Naive thymus-derived CD4-positive, alpha-beta T cell (primary cell): ENCODE results near the gene FSD1. TPM values are rescaled to one million over a fixed set of nuclear protein-coding genes. Genes with fewer than 3 reads are reported as not detected.

Source experiments
- ATAC-seq: fragments of 150-1000 bp; cut with Tn5 transposase; 2 replicates; pipeline ENCODE4 v1.10.0; 2021; ENCODE audit warnings: mild to moderate bottlenecking, moderate library complexity
- CTCF ChIA-PET: fragments of 350-600 bp; sonication (Branson Sonifier 250); formaldehyde crosslinking; loops from one replicate; lab custom pipeline; 2021; ENCODE audit warnings: antibody characterized with exemption; lab: Charles Lee
- POLR2A ChIA-PET: fragments of 350-600 bp; sonication (Branson Sonifier 250); formaldehyde crosslinking; loops from one replicate; lab custom pipeline; 2021; ENCODE audit warnings: antibody characterized with exemption, inconsistent platforms; lab: Charles Lee
- DNase-seq, 9 donors: peaks; one replicate each; pipeline versions ENCODE4 v3.0.0 to v3.0.0-alpha.2; 2020 to 2022; ENCODE audit warnings: mixed read lengths in 1 of 9
- H3K27ac ChIP-seq: one replicate; pipeline ENCODE4 v1.7.0; 2013; ENCODE audit warnings: mild to moderate bottlenecking, low read depth, low read length, moderate library complexity
- H3K27me3 ChIP-seq, 2 donors: one replicate each; pipeline ENCODE4 v1.7.0; 2013; ENCODE audit warnings: low read length in 2 of 2, mild to moderate bottlenecking in 2 of 2, moderate library complexity in 2 of 2; ENCODE audit not compliant: control insufficient read depth in 2 of 2, insufficient read depth in 2 of 2
- H3K36me3 ChIP-seq, 3 experiments: 1 replicate in 2 of 3; 2 replicates in 1 of 3; pipeline ENCODE4 v1.7.0; 2013; ENCODE audit warnings: low read length in 3 of 3, mild to moderate bottlenecking in 3 of 3, moderate library complexity in 1 of 3; ENCODE audit not compliant: insufficient read depth in 3 of 3, control insufficient read depth in 2 of 3
- H3K4me1 ChIP-seq, 2 donors: one replicate each; pipeline ENCODE4 v1.7.0; 2013; ENCODE audit warnings: low read length in 2 of 2, mild to moderate bottlenecking in 2 of 2, moderate library complexity in 1 of 2; ENCODE audit not compliant: control insufficient read depth in 2 of 2, insufficient read depth in 2 of 2
- H3K4me3 ChIP-seq: 2 replicates; pipeline ENCODE4 v1.7.0; 2013; ENCODE audit warnings: mild to moderate bottlenecking, low read length
- H3K9me3 ChIP-seq, 3 experiments: 1 replicate in 2 of 3; 2 replicates in 1 of 3; pipeline ENCODE4 v1.7.0; 2013; ENCODE audit warnings: low read length in 3 of 3; ENCODE audit not compliant: control insufficient read depth in 2 of 3
- H3K27ac Mint-ChIP-seq, 9 donors: one replicate each; pipeline ENCODE4 v1.8.0; 2020 to 2022; ENCODE audit warnings: mixed read lengths in 9 of 9, mild to moderate bottlenecking in 8 of 9, moderate library complexity in 5 of 9, inconsistent platforms in 2 of 9
- H3K27me3 Mint-ChIP-seq, 5 donors: one replicate each; pipeline ENCODE4 v1.8.0; 2021 to 2022; ENCODE audit warnings: mixed read lengths in 5 of 5, mild to moderate bottlenecking in 1 of 5
- H3K36me3 Mint-ChIP-seq, 5 donors: one replicate each; pipeline ENCODE4 v1.8.0; 2020 to 2022; ENCODE audit warnings: mixed read lengths in 5 of 5, mild to moderate bottlenecking in 3 of 5, inconsistent platforms in 1 of 5
- H3K4me1 Mint-ChIP-seq, 7 donors: one replicate each; pipeline ENCODE4 v1.8.0; 2020 to 2022; ENCODE audit warnings: mixed read lengths in 7 of 7, mild to moderate bottlenecking in 3 of 7, inconsistent platforms in 1 of 7
- H3K4me3 Mint-ChIP-seq, 10 donors: one replicate each; pipeline ENCODE4 v1.8.0; 2020 to 2022; ENCODE audit warnings: mild to moderate bottlenecking in 10 of 10, mixed read lengths in 10 of 10, moderate library complexity in 6 of 10, inconsistent platforms in 2 of 10
- H3K9me3 Mint-ChIP-seq, 11 donors: one replicate each; pipeline ENCODE4 v1.8.0; 2020 to 2022; ENCODE audit warnings: mixed read lengths in 11 of 11, mild to moderate bottlenecking in 4 of 11, inconsistent platforms in 1 of 11, moderate library complexity in 1 of 11
- intact Hi-C, 2 donors: fragments of 100-400 bp; cut with micrococcal nuclease; formaldehyde crosslinking; loops; one replicate each; pipeline ENCODE4 v1.15.1; 2023
- polyA plus RNA-seq, 2 donors: library from polyadenylated mRNA; unstranded; fragments of 300-500 nt; fragmentation: Illumina TruSeq; gene quantifications; one replicate each; pipeline ENCODE4 v1.2.3, GENCODE V29; 2021
- total RNA-seq, 6 experiments: library from RNA in 5 of 6; stranded (reverse) in 5 of 6; gene quantifications; 1 replicate in 5 of 6; 2 replicates in 1 of 6; pipeline ENCODE4 v1.2.3 and lab custom pipeline; 2021 to 2026

FSD1 gene
- total and polyA plus RNA-seq, 7 experiments from 2014 or later = 0.95 to 18.9 (median 2.3) TPM

DNA sequence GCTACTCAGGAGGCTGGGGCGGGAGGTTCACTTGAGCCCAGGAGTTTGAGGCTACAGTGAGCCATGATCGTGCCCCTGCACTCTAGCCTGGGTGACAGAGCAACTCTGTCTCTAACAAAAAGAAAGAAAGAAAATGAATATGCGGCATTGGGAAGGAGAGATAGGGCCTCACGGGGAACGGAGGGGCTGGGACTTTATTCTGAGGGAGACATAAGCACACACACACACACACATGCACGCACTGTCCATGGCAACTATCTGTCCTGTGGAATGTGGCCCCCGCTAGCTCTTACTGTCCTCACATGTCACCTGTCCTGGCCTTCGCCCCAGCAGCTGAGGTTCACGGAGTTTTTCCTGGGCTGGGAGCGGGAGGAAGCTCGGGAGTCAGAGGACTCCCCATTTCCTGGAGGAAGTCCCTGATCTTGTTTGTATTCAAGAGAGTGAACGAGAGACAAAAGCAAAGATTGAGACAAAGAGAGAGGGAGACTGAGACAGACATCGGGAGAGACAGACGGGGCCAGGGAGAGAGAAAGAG lies 33.6 kb downstream of the FSD1 start:
- DNase-seq = peak in 2 of 9 donors; percentile 11 to 28

GRCh38 chr19:4338441-4339355 lies 34.3 kb downstream of the FSD1 start, which contains the start of gene STAP2:
Gene STAP2 (minus strand): TSS chr19:4338827. CDS start chr19:4338753, 74 bp downstream.
- peak within 1 kb of the TSS; percentile 60 for H3K27ac ChIP-seq
- intact Hi-C loops = loop anchor here in 1 of 2 donors (1.0 kb wide), 1 partner anchor 10 kb away; no protein-coding TSS in a partner anchor
- H3K36me3 ChIP-seq = no peaks in the 10 kb centered on the region
- no peaks in the 10 kb centered on the region for H3K9me3 ChIP-seq
- ChIA-PET CTCF (interaction anchor here (0.6 to 1.2 kb wide), 4 partner anchors 9 to 72 kb away, joined by 3 to 8 read pairs (median 4); no protein-coding TSS in a partner anchor), POLR2A (interaction anchor here (0.7 to 3.2 kb wide), 5 partner anchors 11 to 47 kb away, joined by 3 to 16 read pairs (median 4); partner anchors contain the start of gene TMIGD2)
- Mint-ChIP-seq H3K4me1 (peaks cover 14 to 36% (median 28%) of the 10 kb centered on the region in 7 donors), H3K27ac (peak within 1 kb of the TSS; percentile 90 to 96 (median 93)), H3K36me3 (peaks cover 0 to 14% (median 0%) of the 10 kb centered on the region in 5 donors), H3K4me3 (peak within 1 kb of the TSS; percentile 86 to 99 (median 92)), H3K27me3 (peaks cover 0 to 2% (median 0%) of the 10 kb centered on the region in 5 donors), H3K9me3 (peaks cover 0 to 15% (median 4%) of the 10 kb centered on the region in 11 donors)
- H3K27me3 ChIP-seq = no peaks in the 10 kb centered on the region
- DNase-seq = peak in 3 of 9 donors; percentile 17 to 28 (median 17)
- no peak for ATAC-seq
- H3K4me1 ChIP-seq = peaks cover 0 to 14% of the 10 kb centered on the region in 2 donors
- peak within 1 kb of the TSS; percentile 61 for H3K4me3 ChIP-seq

More for the DNA sequence above, 33.6 kb downstream of the FSD1 start:
- Histone ChIP-seq H3K27me3 (no peaks in the 10 kb centered on the region), H3K4me1 (peaks cover 0 to 14% of the 10 kb centered on the region in 2 donors), H3K36me3 (no peaks in the 10 kb centered on the region), H3K9me3 (no peaks in the 10 kb centered on the region), H3K27ac (peak overlapping the region; percentile 60), H3K4me3 (peak overlapping the region; percentile 61)
- POLR2A ChIA-PET = interaction anchor here (0.7 to 3.2 kb wide), 6 partner anchors 10 to 47 kb away, joined by 3 to 16 read pairs (median 4); partner anchors contain the start of gene TMIGD2
- Mint-ChIP-seq H3K27me3 (peaks cover 0 to 2% (median 0%) of the 10 kb centered on the region in 5 donors), H3K36me3 (peaks cover 0 to 14% (median 0%) of the 10 kb centered on the region in 5 donors), H3K4me3 (peak overlapping the region; percentile 86 to 99 (median 92)), H3K27ac (peak overlapping the region; percentile 87 to 96 (median 93)), H3K9me3 (peaks cover 0 to 15% (median 4%) of the 10 kb centered on the region in 11 donors), H3K4me1 (peaks cover 14 to 35% (median 28%) of the 10 kb centered on the region in 7 donors)
- intact Hi-C loops = loop anchor here in 1 of 2 donors (1.0 kb wide), 1 partner anchor 10 kb away; no protein-coding TSS in a partner anchor
- CTCF ChIA-PET = interaction anchor here (1.2 kb wide), 1 partner anchor 31 kb away, joined by 3 read pairs; no protein-coding TSS in a partner anchor
- no peak for ATAC-seq

DNA sequence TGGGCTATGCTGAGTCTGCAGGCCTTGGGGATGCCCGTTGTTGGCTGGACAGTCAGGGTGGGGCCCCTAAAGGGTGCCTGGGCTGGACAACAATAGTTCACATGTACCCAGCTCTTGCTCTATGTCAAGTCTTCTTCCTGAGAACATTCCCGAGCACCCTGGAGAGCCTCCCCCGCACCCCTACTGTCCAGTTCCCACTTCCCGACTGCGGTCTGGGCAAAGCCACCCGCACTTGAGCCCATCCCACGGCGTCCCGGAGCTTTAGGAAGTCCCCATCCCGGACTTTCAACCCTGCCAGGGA lies 37.9 kb downstream of the FSD1 start:
- Mint-ChIP-seq H3K27me3 (peaks cover 0 to 2% (median 0%) of the 10 kb centered on the region in 5 donors), H3K9me3 (peaks cover 0 to 4% (median 0%) of the 10 kb centered on the region in 11 donors), H3K4me3 (peak overlapping the region; percentile 88 to 95 (median 92)), H3K36me3 (peaks cover 0 to 4% (median 3%) of the 10 kb centered on the region in 5 donors), H3K27ac (peak overlapping the region; percentile 86 to 97 (median 94)), H3K4me1 (peaks cover 21 to 48% (median 32%) of the 10 kb centered on the region in 7 donors)
- Histone ChIP-seq H3K27ac (peak overlapping the region; percentile 81), H3K27me3 (no peaks in the 10 kb centered on the region), H3K36me3 (peaks cover 0 to 5% (median 0%) of the 10 kb centered on the region in 3 experiments), H3K4me3 (peak overlapping the region; percentile 100), H3K9me3 (no peaks in the 10 kb centered on the region), H3K4me1 (peaks cover 8 to 21% of the 10 kb centered on the region in 2 donors)
- DNase-seq (no peak), ATAC-seq (no peak)
- ChIA-PET POLR2A (interaction anchor here (0.8 to 4.9 kb wide), 16 partner anchors 9 to 579 kb away, joined by 3 to 29 read pairs (median 6); partner anchors contain the start of genes CHAF1A, FSD1, HDGFL2 and SH3GL1), CTCF (interaction anchor here (1.0 to 2.4 kb wide), 4 partner anchors 10 to 95 kb away, joined by 3 to 8 read pairs (median 6); partner anchors contain the start of gene YJU2)
- intact Hi-C loops = loop anchor here (1.0 to 5.0 kb wide), 8 partner anchors 14 to 1340 kb away; partner anchors contain the start of genes ANKRD24 (in 1 of the 2), FSD1 (in 1 of the 2), HSD11B1L (in 1 of the 2) and MICOS13 (in 1 of the 2)

- POLR2A ChIA-PET = interaction anchor here (0.8 to 4.9 kb wide), 20 partner anchors 9 to 580 kb away, joined by 3 to 29 read pairs (median 6); partner anchors contain the start of genes CHAF1A, FSD1, HDGFL2 and SH3GL1
- H3K36me3 Mint-ChIP-seq = peaks cover 0 to 4% (median 3%) of the 10 kb centered on the region in 5 donors
- intact Hi-C loops = loop anchor here (1.0 to 5.0 kb wide), 13 partner anchors 14 to 1340 kb away; partner anchors contain the start of genes SH3GL1 (in 2 of the 2), TMIGD2 (in 2 of the 2), YJU2 (in 2 of the 2) and ANKRD24 (in 1 of the 2)
- peaks cover 0 to 4% (median 0%) of the 10 kb centered on the region in 11 donors for H3K9me3 Mint-ChIP-seq
- DNase-seq (peak; percentile 73 to 98 (median 97)), ATAC-seq (peak; percentile 88)
- H3K27ac ChIP-seq = peak overlapping the region; percentile 81
- H3K4me3 ChIP-seq = peak overlapping the region; percentile 100
- H3K4me1 ChIP-seq = peaks cover 8 to 20% of the 10 kb centered on the region in 2 donors
- CTCF ChIA-PET = interaction anchor here (0.9 to 2.4 kb wide), 7 partner anchors 10 to 96 kb away, joined by 3 to 8 read pairs (median 4); partner anchors contain the start of gene YJU2
- no peaks in the 10 kb centered on the region for H3K9me3 ChIP-seq
- peaks cover 0 to 5% (median 0%) of the 10 kb centered on the region in 3 experiments for H3K36me3 ChIP-seq
- no peaks in the 10 kb centered on the region for H3K27me3 ChIP-seq
- peak overlapping the region; percentile 86 to 97 (median 94) for H3K27ac Mint-ChIP-seq
- H3K4me1 Mint-ChIP-seq = peaks cover 20 to 46% (median 30%) of the 10 kb centered on the region in 7 donors
- H3K4me3 Mint-ChIP-seq = peak overlapping the region; percentile 88 to 95 (median 92)
- peaks cover 0 to 2% (median 0%) of the 10 kb centered on the region in 5 donors for H3K27me3 Mint-ChIP-seq
Observed at GRCh38 chr19:4342615-4343369, 38.4 kb downstream of the FSD1 start.
